ENCODE results near the gene TSSK2. TPM values are rescaled to one million over a fixed set of nuclear protein-coding genes. Genes with fewer than 3 reads are reported as not detected.

TSSK2 gene
- total RNA-seq, 1 donor: not detected

DNA sequence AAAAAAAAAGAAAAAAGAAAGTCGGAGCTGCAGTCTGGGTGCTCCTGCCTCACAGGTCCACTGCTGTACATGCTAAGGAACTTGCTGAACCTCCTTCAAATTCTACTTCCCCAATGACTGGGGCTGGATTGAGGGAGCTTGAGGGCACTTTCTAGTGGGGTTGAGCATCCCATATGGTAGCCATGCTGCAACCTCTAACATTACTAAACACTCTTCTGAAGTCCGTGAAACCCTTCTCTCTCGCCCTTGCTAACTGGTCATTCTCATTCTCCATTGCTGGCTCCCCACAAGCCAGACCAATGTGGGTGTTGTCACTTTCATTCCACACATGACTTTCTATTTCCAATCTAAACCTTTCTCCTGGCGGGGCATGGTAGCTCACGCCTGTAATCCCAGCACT, 12.1 kb downstream of the TSSK2 start:
- Histone ChIP-seq H3K4me2 (ENCODE audit: insufficient read depth, low read length) (peak overlapping the region; percentile 93), H3K4me1 (ENCODE audit: insufficient read depth, low read length) (peaks cover 5% of the 10 kb centered on the region), H2AFZ (ENCODE audit: low read length) (no peak overlapping the region), H3K79me2 (ENCODE audit: insufficient read depth, low read length) (peaks cover 23% of the 10 kb centered on the region), H3K9me3 (ENCODE audit: low read depth, low read length) (no peaks in the 10 kb centered on the region), H4K20me1 (ENCODE audit: insufficient read depth, low read length) (peaks cover 6% of the 10 kb centered on the region), H3K36me3 (ENCODE audit: insufficient read depth, low read length) (peaks cover 40% of the 10 kb centered on the region), H3K27me3 (ENCODE audit: insufficient read depth, low read length) (peaks cover 17% of the 10 kb centered on the region), H3K27ac (ENCODE audit: low read depth, low read length) (no peak overlapping the region), H3K4me3 (ENCODE audit: insufficient read depth, low read length) (peak overlapping the region; percentile 100)
- TF ChIP-seq, protein P1, sequence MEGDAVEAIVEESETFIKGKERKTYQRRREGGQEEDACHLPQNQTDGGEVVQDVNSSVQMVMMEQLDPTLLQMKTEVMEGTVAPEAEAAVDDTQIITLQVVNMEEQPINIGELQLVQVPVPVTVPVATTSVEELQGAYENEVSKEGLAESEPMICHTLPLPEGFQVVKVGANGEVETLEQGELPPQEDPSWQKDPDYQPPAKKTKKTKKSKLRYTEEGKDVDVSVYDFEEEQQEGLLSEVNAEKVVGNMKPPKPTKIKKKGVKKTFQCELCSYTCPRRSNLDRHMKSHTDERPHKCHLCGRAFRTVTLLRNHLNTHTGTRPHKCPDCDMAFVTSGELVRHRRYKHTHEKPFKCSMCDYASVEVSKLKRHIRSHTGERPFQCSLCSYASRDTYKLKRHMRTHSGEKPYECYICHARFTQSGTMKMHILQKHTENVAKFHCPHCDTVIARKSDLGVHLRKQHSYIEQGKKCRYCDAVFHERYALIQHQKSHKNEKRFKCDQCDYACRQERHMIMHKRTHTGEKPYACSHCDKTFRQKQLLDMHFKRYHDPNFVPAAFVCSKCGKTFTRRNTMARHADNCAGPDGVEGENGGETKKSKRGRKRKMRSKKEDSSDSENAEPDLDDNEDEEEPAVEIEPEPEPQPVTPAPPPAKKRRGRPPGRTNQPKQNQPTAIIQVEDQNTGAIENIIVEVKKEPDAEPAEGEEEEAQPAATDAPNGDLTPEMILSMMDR (IDR thresholded peaks at IDR 0.05; ENCODE audit: extremely low read depth, low read depth, low read length): no peak
- peak; percentile 11 for DNase-seq (ENCODE audit: insufficient read length, low spot score, missing footprints)

DNA sequence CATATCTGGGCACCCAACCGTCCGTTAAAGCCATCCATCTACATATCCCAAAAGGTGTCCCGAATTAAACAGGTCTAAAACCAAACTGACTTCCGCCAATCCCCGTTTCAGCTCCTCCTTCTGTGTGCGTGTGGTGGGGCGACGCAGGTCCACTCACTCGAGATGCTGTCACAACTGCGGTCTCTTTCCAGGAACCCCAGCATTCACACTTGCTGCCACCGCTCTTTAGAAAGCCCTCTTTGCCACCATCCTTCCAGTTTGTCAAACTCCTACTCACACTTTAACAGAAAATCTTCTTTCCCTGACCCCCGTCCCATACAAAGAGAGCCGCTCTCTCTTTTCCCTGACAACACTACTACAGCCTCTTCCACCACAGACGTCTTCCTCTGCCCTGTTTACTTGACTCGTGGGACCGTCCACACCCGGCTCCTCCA, 12.9 kb downstream of the TSSK2 start:
- peak overlapping the region; percentile 92 for H3K27ac ChIP-seq (ENCODE audit: low read depth, low read length)
- H3K36me3 ChIP-seq (ENCODE audit: insufficient read depth, low read length): peaks cover 35% of the 10 kb centered on the region
- peak; percentile 93 for DNase-seq (ENCODE audit: insufficient read length, low spot score, missing footprints)
- H3K79me2 ChIP-seq (ENCODE audit: insufficient read depth, low read length): peaks cover 23% of the 10 kb centered on the region
- no peaks in the 10 kb centered on the region for H3K9me3 ChIP-seq (ENCODE audit: low read depth, low read length)
- TF ChIP-seq, protein P1 (IDR thresholded peaks at IDR 0.05; ENCODE audit: extremely low read depth, low read depth, low read length): no peak
- peaks cover 6% of the 10 kb centered on the region for H4K20me1 ChIP-seq (ENCODE audit: insufficient read depth, low read length)
- peak overlapping the region; percentile 100 for H3K4me3 ChIP-seq (ENCODE audit: insufficient read depth, low read length)
- peak overlapping the region; percentile 93 for H3K4me2 ChIP-seq (ENCODE audit: insufficient read depth, low read length)
- H3K27me3 ChIP-seq (ENCODE audit: insufficient read depth, low read length): peaks cover 25% of the 10 kb centered on the region
- H2AFZ ChIP-seq (ENCODE audit: low read length): peak overlapping the region; percentile 96
- peaks cover 5% of the 10 kb centered on the region for H3K4me1 ChIP-seq (ENCODE audit: insufficient read depth, low read length)

DNA sequence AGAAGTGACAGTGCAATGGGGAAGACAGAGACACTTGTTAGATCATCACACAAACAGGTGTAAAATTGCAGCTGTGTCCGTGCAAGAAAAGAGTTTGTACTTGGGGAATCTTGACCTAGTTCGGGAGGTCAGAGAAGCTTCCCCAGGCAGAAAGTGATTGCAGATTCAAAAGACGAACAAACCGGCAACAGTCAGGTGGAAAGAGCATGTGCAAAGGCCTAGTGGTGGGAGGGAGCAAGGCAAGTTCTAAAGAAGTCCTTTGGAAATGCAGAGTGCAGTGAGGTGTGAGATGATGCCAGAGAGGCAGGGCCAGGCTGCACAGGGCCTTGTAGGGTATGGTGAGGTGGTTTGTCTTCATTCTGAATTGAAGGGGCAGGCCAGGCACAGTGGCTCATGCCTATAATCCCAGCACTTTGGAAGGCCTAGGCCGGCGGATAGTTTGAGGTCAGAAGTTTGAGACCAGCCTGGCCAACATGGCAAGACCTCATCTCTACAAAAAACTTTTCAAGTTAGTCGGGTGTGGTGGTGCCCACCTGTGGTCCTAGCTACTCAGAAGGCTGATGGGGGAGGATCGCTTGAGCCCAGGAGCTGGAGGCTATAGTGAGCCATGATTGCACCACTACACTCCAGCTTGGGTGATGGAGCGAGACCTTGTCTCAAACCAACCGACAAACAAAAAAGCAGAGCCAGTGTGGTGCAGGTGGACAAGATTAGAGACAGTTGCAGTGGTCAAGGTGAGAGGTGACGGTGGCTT, 15.3 kb downstream of the TSSK2 start:
- H4K20me1 ChIP-seq (ENCODE audit: insufficient read depth, low read length): peaks cover 6% of the 10 kb centered on the region
- no peak overlapping the region for H2AFZ ChIP-seq (ENCODE audit: low read length)
- no peak overlapping the region for H3K27ac ChIP-seq (ENCODE audit: low read depth, low read length)
- H3K4me2 ChIP-seq (ENCODE audit: insufficient read depth, low read length): no peak overlapping the region
- H3K4me3 ChIP-seq (ENCODE audit: insufficient read depth, low read length): no peak overlapping the region
- TF ChIP-seq, protein P1 (IDR thresholded peaks at IDR 0.05; ENCODE audit: extremely low read depth, low read depth, low read length): no peak
- peaks cover 41% of the 10 kb centered on the region for H3K27me3 ChIP-seq (ENCODE audit: insufficient read depth, low read length)
- H3K36me3 ChIP-seq (ENCODE audit: insufficient read depth, low read length): peaks cover 11% of the 10 kb centered on the region
- peaks cover 5% of the 10 kb centered on the region for H3K4me1 ChIP-seq (ENCODE audit: insufficient read depth, low read length)
- peaks cover 23% of the 10 kb centered on the region for H3K79me2 ChIP-seq (ENCODE audit: insufficient read depth, low read length)
- DNase-seq (ENCODE audit: insufficient read length, low spot score, missing footprints): peak; percentile 45
- no peaks in the 10 kb centered on the region for H3K9me3 ChIP-seq (ENCODE audit: low read depth, low read length)

DNA sequence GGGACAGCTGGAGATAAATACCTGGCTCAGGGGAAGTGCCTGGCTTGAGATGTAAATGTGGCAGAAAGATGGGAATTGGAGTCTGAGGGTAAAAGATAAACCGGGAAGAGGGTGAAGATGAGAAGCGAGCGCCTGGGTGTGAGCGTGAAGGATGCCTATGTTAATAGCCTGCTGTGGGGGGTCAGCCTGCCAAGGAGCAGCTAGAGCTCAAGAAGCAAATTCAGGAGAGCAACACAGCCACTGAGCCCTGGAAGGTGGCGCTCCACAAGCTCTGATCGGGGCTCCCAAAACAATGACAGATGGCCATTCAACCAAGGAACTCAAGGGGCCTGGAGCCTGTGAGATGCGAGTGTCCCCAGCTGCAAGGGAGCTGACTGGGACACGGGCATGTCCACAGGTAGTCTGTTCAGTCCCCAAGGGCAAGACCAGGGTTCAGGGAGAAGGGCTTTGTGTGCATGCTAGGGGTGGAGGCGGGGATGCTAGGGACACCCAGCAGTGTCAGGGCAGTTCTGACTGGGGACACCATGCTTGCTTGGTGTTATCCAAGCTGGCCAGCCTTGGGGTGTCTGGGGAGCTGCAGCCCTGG, 16.2 kb downstream of the TSSK2 start:
- TF ChIP-seq, protein P1 (IDR thresholded peaks at IDR 0.05; ENCODE audit: extremely low read depth, low read depth, low read length): no peak
- Histone ChIP-seq H2AFZ (ENCODE audit: low read length) (no peak overlapping the region), H4K20me1 (ENCODE audit: insufficient read depth, low read length) (peaks cover 6% of the 10 kb centered on the region), H3K27ac (ENCODE audit: low read depth, low read length) (no peak overlapping the region), H3K4me3 (ENCODE audit: insufficient read depth, low read length) (no peak overlapping the region), H3K79me2 (ENCODE audit: insufficient read depth, low read length) (peaks cover 19% of the 10 kb centered on the region), H3K36me3 (ENCODE audit: insufficient read depth, low read length) (peaks cover 4% of the 10 kb centered on the region), H3K9me3 (ENCODE audit: low read depth, low read length) (no peaks in the 10 kb centered on the region), H3K4me2 (ENCODE audit: insufficient read depth, low read length) (no peak overlapping the region), H3K27me3 (ENCODE audit: insufficient read depth, low read length) (peaks cover 48% of the 10 kb centered on the region), H3K4me1 (ENCODE audit: insufficient read depth, low read length) (peaks cover 5% of the 10 kb centered on the region)
- DNase-seq (ENCODE audit: insufficient read length, low spot score, missing footprints): peak; percentile 58

Measured in osteoblast (primary cell).